A673 (cell line): ENCODE results near the gene C12orf56. TPM values are rescaled to one million over a fixed set of nuclear protein-coding genes. Genes with fewer than 3 reads are reported as not detected.
"Not testable (repeated sequence)": the region's sequence is repeated elsewhere in the genome, so short reads cannot be mapped to it uniquely, and the experiment has no call there.

Experiments
- BruUV-seq: library from RNA; stranded (reverse); fragments of 400-500 nt; replicated peaks from 2 replicates; lab custom pipeline; 2021; lab: Mats Ljungman, UMichigan
- CTCF ChIA-PET: fragments of 300-600 bp; sonication (Branson Sonifier 250); formaldehyde crosslinking; loops from one replicate; lab custom pipeline; 2022; ENCODE audit warnings: antibody characterized with exemption; lab: Charles Lee
- POLR2A ChIA-PET: fragments of 300-600 bp; sonication (Branson Sonifier 250); formaldehyde crosslinking; loops from one replicate; lab custom pipeline; 2022; ENCODE audit warnings: antibody characterized with exemption; ENCODE audit not compliant: low non-redundant PET; lab: Charles Lee
- DNase-seq: peaks from one replicate; pipeline ENCODE4 v3.0.0-alpha.2; 2015; ENCODE audit warnings: low spot score
- H3K27ac ChIP-seq: fragments of 200-600 bp; sonication (generic); 2 replicates; pipeline ENCODE4 v1.5.1; 2016; ENCODE audit warnings: mixed run types, low read depth, mild to moderate bottlenecking, mixed read lengths, antibody characterized with exemption, low read length; ENCODE audit not compliant: poor library complexity, severe bottlenecking
- H3K27me3 ChIP-seq: fragments of 200-600 bp; sonication (generic); replicated peaks from 2 replicates; pipeline ENCODE4 v1.6.1; 2017; ENCODE audit warnings: mixed run types, low read depth, mild to moderate bottlenecking, mixed read lengths, antibody characterized with exemption, low read length; ENCODE audit not compliant: insufficient read depth, poor library complexity
- H3K36me3 ChIP-seq: fragments of 200-600 bp; sonication (generic); 2 replicates; pipeline ENCODE4 v1.6.1; 2016; ENCODE audit warnings: mixed run types, mild to moderate bottlenecking, mixed read lengths, antibody characterized with exemption, low read length; ENCODE audit not compliant: insufficient read depth, poor library complexity, severe bottlenecking
- H3K4me1 ChIP-seq: fragments of 200-600 bp; sonication (generic); 2 replicates; pipeline ENCODE4 v1.6.1; 2017; ENCODE audit warnings: mixed run types, mild to moderate bottlenecking, mixed read lengths, antibody characterized with exemption, low read length; ENCODE audit not compliant: insufficient read depth, poor library complexity, severe bottlenecking
- H3K4me3 ChIP-seq: fragments of 200-600 bp; sonication (generic); 2 replicates; pipeline ENCODE4 v1.5.1; 2016; ENCODE audit warnings: low read depth, mixed run types, mild to moderate bottlenecking, mixed read lengths, low read length; ENCODE audit not compliant: poor library complexity, severe bottlenecking
- H3K9me3 ChIP-seq: fragments of 200-600 bp; sonication (generic); 2 replicates; pipeline ENCODE4 v1.6.1; 2016; ENCODE audit warnings: mixed run types, low read depth, mild to moderate bottlenecking, mixed read lengths, antibody characterized with exemption, low read length; ENCODE audit not compliant: poor library complexity, severe bottlenecking
- CTCF ChIP-seq: fragments of 300-800, 200-600 bp; sonication (generic); conservative IDR thresholded peaks from 2 replicates; pipeline ENCODE4 v1.5.1; 2017; ENCODE audit warnings: low read depth, mild to moderate bottlenecking, antibody characterized with exemption, low read length, moderate library complexity, mixed read lengths
- EZH2 ChIP-seq: fragments of 200-600 bp; sonication (generic); IDR thresholded peaks from 2 replicates; pipeline ENCODE4 v1.6.1; 2017; ENCODE audit warnings: borderline replicate concordance, low read depth, mild to moderate bottlenecking, mixed read lengths, antibody characterized with exemption, low read length; ENCODE audit not compliant: poor library complexity, severe bottlenecking
- intact Hi-C: fragments of 100-400 bp; cut with micrococcal nuclease; formaldehyde crosslinking; loops from one replicate; pipeline ENCODE4 v1.10.0; 2022; ENCODE audit not compliant: unreplicated experiment
- total RNA-seq: library from RNA; stranded (reverse); gene quantifications from 2 replicates; pipeline ENCODE4 v1.2.3, GENCODE V29; 2021

C12orf56 gene
- total RNA-seq, 1 experiment from 2014 or later, result not detected

- no peak for DNase-seq
- no peaks in the 10 kb centered on the region for H3K27me3 ChIP-seq
- no peaks in the 10 kb centered on the region for H3K4me1 ChIP-seq
- POLR2A ChIA-PET, result no interaction called here
- BruUV-seq, result no TSS peak
- intact Hi-C loops, result no loop called here
- no peak overlapping the region for H3K4me3 ChIP-seq
- no peaks in the 10 kb centered on the region for H3K9me3 ChIP-seq
- CTCF ChIA-PET, result no interaction called here
- H3K27ac ChIP-seq, result no peak overlapping the region
- TF ChIP-seq CTCF (no peak), EZH2 (no peak)
- no peaks in the 10 kb centered on the region for H3K36me3 ChIP-seq
Observed at GRCh38 chr12:64293654-64294364, 96.7 kb downstream of the C12orf56 start.

- DNase-seq, CTCF ChIA-PET, H3K27ac ChIP-seq, H3K4me3 ChIP-seq, H3K4me1 ChIP-seq, intact Hi-C loops, POLR2A ChIA-PET, BruUV-seq, H3K27me3 ChIP-seq, H3K36me3 ChIP-seq, H3K9me3 ChIP-seq: not testable (repeated sequence)
Observed at GRCh38 chr12:64293174-64293573, 97.4 kb downstream of the C12orf56 start.

- CTCF ChIA-PET, result no interaction called here
- no peak for DNase-seq
- TF ChIP-seq EZH2 (no peak), CTCF (no peak)
- Histone ChIP-seq H3K9me3 (no peaks in the 10 kb centered on the region), H3K27me3 (no peaks in the 10 kb centered on the region), H3K4me1 (no peaks in the 10 kb centered on the region), H3K27ac (no peak overlapping the region), H3K36me3 (no peaks in the 10 kb centered on the region), H3K4me3 (no peak overlapping the region)
- intact Hi-C loops, result loop anchor here (10.0 kb wide), 1 partner anchor 1772 kb away; no protein-coding TSS in a partner anchor
- POLR2A ChIA-PET, result no interaction called here
- BruUV-seq, result no TSS peak
Observed at GRCh38 chr12:64286521-64286920, 104.0 kb downstream of the C12orf56 start.

- no TSS peak for BruUV-seq
- Histone ChIP-seq H3K36me3 (no peaks in the 10 kb centered on the region), H3K4me3 (no peak overlapping the region), H3K27ac (no peak overlapping the region), H3K4me1 (no peaks in the 10 kb centered on the region), H3K27me3 (no peaks in the 10 kb centered on the region), H3K9me3 (no peaks in the 10 kb centered on the region)
- ChIA-PET CTCF (no interaction called here), POLR2A (no interaction called here)
- no peak for DNase-seq
- intact Hi-C loops, result loop anchor here (10.0 kb wide), 1 partner anchor 1769 kb away; no protein-coding TSS in a partner anchor
- TF ChIP-seq CTCF (no peak), EZH2 (no peak)
Observed at GRCh38 chr12:64284256-64284655, 106.3 kb downstream of the C12orf56 start.
